Lung (tissue), 12 donors: Measurements from ENCODE around the gene PDGFB. TPM values are rescaled to one million over a fixed set of nuclear protein-coding genes. Genes with fewer than 3 reads are reported as not detected.

Experiments
- ATAC-seq: fragments of 200-7000 bp; cut with Tn5 transposase; one replicate; pipeline ENCODE4 v1.9.1; 2020; ENCODE audit warnings: moderate number of reproducible peaks; ENCODE audit not compliant: insufficient read depth, low FRiP score
- DNase-seq, 3 donors: peaks; one replicate each; pipeline ENCODE4 v3.0.0-alpha.2; 2013 to 2017
- H3K27ac ChIP-seq, 2 donors: one replicate each; pipeline ENCODE4 v1.5.1; 2013; ENCODE audit warnings: mild to moderate bottlenecking in 2 of 2, moderate library complexity in 2 of 2, control low read depth in 1 of 2, inconsistent platforms in 1 of 2, low read depth in 1 of 2, low read length in 1 of 2
- H3K27me3 ChIP-seq, 3 donors: one replicate each; pipeline ENCODE4 v1.5.1; 2013; ENCODE audit warnings: low read length in 2 of 3; ENCODE audit not compliant: control insufficient read depth in 3 of 3, insufficient read depth in 3 of 3
- H3K36me3 ChIP-seq, 4 donors: one replicate each; pipeline ENCODE4 v1.5.1; 2013; ENCODE audit warnings: low read length in 4 of 4, mild to moderate bottlenecking in 1 of 4, moderate library complexity in 1 of 4; ENCODE audit not compliant: control insufficient read depth in 4 of 4, insufficient read depth in 4 of 4
- H3K4me1 ChIP-seq, 5 donors: one replicate each; pipeline ENCODE4 v1.5.1; 2013; ENCODE audit warnings: low read length in 5 of 5, mild to moderate bottlenecking in 2 of 5, moderate library complexity in 1 of 5; ENCODE audit not compliant: control insufficient read depth in 5 of 5, insufficient read depth in 5 of 5
- H3K4me3 ChIP-seq: one replicate; pipeline ENCODE4 v1.5.1; 2013; ENCODE audit warnings: mild to moderate bottlenecking, control low read depth, moderate library complexity
- H3K9ac ChIP-seq, 2 donors: one replicate each; pipeline ENCODE4 v1.5.1; 2013; ENCODE audit warnings: low read length in 2 of 2, control low read depth in 1 of 2; ENCODE audit not compliant: insufficient read depth in 1 of 2
- H3K9me3 ChIP-seq, 4 donors: one replicate each; pipeline ENCODE4 v1.5.1; 2013; ENCODE audit warnings: low read length in 3 of 4, mild to moderate bottlenecking in 1 of 4, moderate library complexity in 1 of 4; ENCODE audit not compliant: control insufficient read depth in 4 of 4, insufficient read depth in 3 of 4
- CTCF ChIP-seq: IDR thresholded peaks from 2 replicates; pipeline ENCODE4 v1.5.1; 2012; ENCODE audit warnings: mild to moderate bottlenecking; ENCODE audit errors: control extremely low read depth, extremely low read depth
- WGBS, 2 donors: extraction: QIAGEN DNeasy Blood & Tissue Kit; methylation state at CpG; one replicate each; pipeline ENCODE4 v1.1.7; 2013; 5-methylcytosine and 5-hydroxymethylcytosine counted together
- polyA plus RNA-seq, 2 donors: library from polyadenylated mRNA; stranded (reverse); fragments of 200-250 nt; gene quantifications; one replicate each; pipeline ENCODE4 v1.2.1, GENCODE V29; 2013
- total RNA-seq, 2 donors: library from RNA; depleted of rRNA in 1 of 2; stranded (reverse); fragments of >200 nt in 1 of 2; gene quantifications; one replicate each; pipeline ENCODE4 v1.2.1, GENCODE V29; 2014 to 2021
- donor health status: control.
- donor health status: control.
- donor health status: Bipolar disorder and iron deficiency.
- donor health status: healthy.
- donor health status: DM: yes; HTN: yes; CAD: no.

The PDGFB gene
- total and polyA plus RNA-seq, 4 donors: 9.8 to 56.7 (median 29.5) TPM

- TF ChIP-seq CTCF: no peak
- Histone ChIP-seq H3K4me1 (peaks cover 0 to 23% (median 0%) of the 10 kb centered on the region in 5 donors), H3K4me3 (no peak overlapping the region), H3K36me3 (no peaks in the 10 kb centered on the region), H3K27ac (peak overlapping the region; percentile 67 to 75), H3K27me3 (no peaks in the 10 kb centered on the region), H3K9me3 (peaks cover 0 to 4% (median 2%) of the 10 kb centered on the region in 4 donors), H3K9ac (no peak overlapping the region)
- WGBS, 2 donors: 61 to 64% methylated on average over 27 of the region's 27 CpGs
- DNase-seq (peak in 1 of 3 donors; percentile 51), ATAC-seq (peak; percentile 70)
Measured at GRCh38 chr22:39283322-39284141, 38.8 kb upstream of the PDGFB start.

DNA sequence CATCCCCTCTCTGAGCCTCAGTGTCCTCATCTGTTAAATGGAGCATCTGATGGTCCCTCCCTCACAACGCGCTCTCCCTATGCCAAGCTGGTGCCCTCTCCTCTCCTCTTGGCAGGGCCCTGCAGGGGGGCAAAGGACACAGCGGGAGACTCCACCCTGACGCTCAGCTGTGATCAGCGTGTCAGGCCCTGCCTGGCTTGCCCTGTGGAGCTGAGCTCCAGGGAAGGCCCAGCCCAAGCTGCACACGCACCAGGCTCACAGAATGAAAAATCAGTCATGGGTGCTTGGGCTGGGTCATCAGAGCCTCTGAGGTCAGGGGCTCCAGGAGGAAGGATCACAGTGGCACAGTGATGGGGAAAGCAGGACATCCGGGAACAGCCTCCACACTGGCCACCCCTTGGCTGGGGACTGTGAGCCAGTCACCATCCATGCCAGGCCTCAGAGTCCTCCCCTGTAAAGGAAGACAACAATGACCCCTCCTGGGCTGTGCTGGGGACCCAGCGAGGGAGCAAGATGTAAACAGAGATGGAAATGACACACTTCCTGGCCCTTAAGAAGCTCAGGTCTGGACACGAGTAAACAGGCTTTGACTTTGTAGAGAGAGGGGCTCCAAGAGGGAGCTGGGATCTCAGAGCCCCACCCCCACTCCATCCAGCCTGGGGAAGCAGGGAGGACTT, 38.0 kb upstream of the PDGFB start:
- Histone ChIP-seq H3K4me3 (no peak overlapping the region), H3K9me3 (peaks cover 0 to 4% (median 2%) of the 10 kb centered on the region in 4 donors), H3K4me1 (peaks cover 0 to 28% (median 0%) of the 10 kb centered on the region in 5 donors), H3K27me3 (no peaks in the 10 kb centered on the region), H3K9ac (no peak overlapping the region), H3K27ac (peak overlapping the region; percentile 67 to 75), H3K36me3 (no peaks in the 10 kb centered on the region)
- ATAC-seq: peak; percentile 16
- DNase-seq: peak in 1 of 3 donors; percentile 63
- 59 to 64% methylated on average over 9 of the region's 9 CpGs for WGBS, 2 donors
- TF ChIP-seq CTCF: no peak

- Histone ChIP-seq H3K9ac (no peak overlapping the region), H3K36me3 (no peaks in the 10 kb centered on the region), H3K9me3 (peaks cover 0 to 8% (median 3%) of the 10 kb centered on the region in 4 donors), H3K27ac (peak overlapping the region in 1 of 2 donors; percentile 69), H3K4me1 (peaks cover 0 to 28% (median 0%) of the 10 kb centered on the region in 5 donors), H3K27me3 (no peaks in the 10 kb centered on the region), H3K4me3 (no peak overlapping the region)
- TF ChIP-seq CTCF: no peak
- DNase-seq (no peak), ATAC-seq (no peak)
- WGBS, 2 donors: 83 to 84% methylated on average over 6 of the region's 6 CpGs
Measured at GRCh38 chr22:39281126-39281525, 36.3 kb upstream of the PDGFB start.
